Measurements from ENCODE around the gene RUSC1. TPM values are rescaled to one million over a fixed set of nuclear protein-coding genes. Genes with fewer than 3 reads are reported as not detected.

Gene RUSC1
- total RNA-seq, 1 experiment from 2014 or later, result 80.4 TPM

Small RNA genes lying within 50 kb of the gene (small RNA-seq; reads per million reads assigned to genes)
- 0 to 0.15 reads per million in 2 experiments for gene RNU6-106P

Other genes starting within 250 kb of the RUSC1 start
- gene EFNA3, start 242.1 kb upstream of the RUSC1 start, total RNA-seq (2014; rRNA removed; shearing (Covaris generic)), result 10.1 and 12.6 TPM in 2 replicates
- gene EFNA1, start 193.0 kb upstream of the RUSC1 start, total RNA-seq (2014; rRNA removed; shearing (Covaris generic)), result 18.1 and 22.3 TPM in 2 replicates
- 49.7 and 53.4 TPM in 2 replicates for gene SLC50A1, start 185.0 kb upstream of the RUSC1 start, total RNA-seq (2014; rRNA removed; shearing (Covaris generic))
- 49.8 and 50.9 TPM in 2 replicates for gene DPM3, start 180.4 kb upstream of the RUSC1 start, total RNA-seq (2014; rRNA removed; shearing (Covaris generic))
- 454 and 476 TPM in 2 replicates for gene KRTCAP2, start 147.6 kb upstream of the RUSC1 start, total RNA-seq (2014; rRNA removed; shearing (Covaris generic))
- 0.27 and 0.43 TPM in 2 replicates for gene TRIM46, start 147.0 kb upstream of the RUSC1 start, total RNA-seq (2014; rRNA removed; shearing (Covaris generic))
- gene THBS3, start 113.0 kb upstream of the RUSC1 start, total RNA-seq (2014; rRNA removed; shearing (Covaris generic)), result 18.0 and 19.5 TPM in 2 replicates
- gene MTX1, start 112.2 kb upstream of the RUSC1 start, total RNA-seq (2014; rRNA removed; shearing (Covaris generic)), result 69.7 and 72.8 TPM in 2 replicates
- 12.6 and 16.6 TPM in 2 replicates for gene ENTREP3, start 65.4 kb upstream of the RUSC1 start, total RNA-seq (2014; rRNA removed; shearing (Covaris generic))
- gene SCAMP3, start 58.5 kb upstream of the RUSC1 start, total RNA-seq (2014; rRNA removed; shearing (Covaris generic)), result 116 and 121 TPM in 2 replicates
- 37.3 and 48.3 TPM in 2 replicates for gene CLK2, start 47.4 kb upstream of the RUSC1 start, total RNA-seq (2014; rRNA removed; shearing (Covaris generic))
- gene HCN3, start 43.4 kb upstream of the RUSC1 start, total RNA-seq (2014; rRNA removed; shearing (Covaris generic)), result 1.4 and 1.6 TPM in 2 replicates
- gene PKLR, start 19.5 kb upstream of the RUSC1 start, total RNA-seq (2014; rRNA removed; shearing (Covaris generic)), result not detected in 2 replicates
- 124 and 142 TPM in 2 replicates for gene FDPS, start 12.0 kb upstream of the RUSC1 start, total RNA-seq (2014; rRNA removed; shearing (Covaris generic))
- 42.7 and 46.5 TPM in 2 replicates for gene ASH1L, start 241.9 kb downstream of the RUSC1 start, total RNA-seq (2014; rRNA removed; shearing (Covaris generic))